HG03095 (cell line): ENCODE measurements around the gene SINHCAF.

Source experiments
- ATAC-seq: cut with Tn5 transposase; IDR thresholded peaks from one replicate; pipeline ENCODE4 v1.9.1; 2021; ENCODE audit warnings: moderate library complexity; ENCODE audit not compliant: unreplicated experiment

The SINHCAF gene

GRCh38 chr12:31337952-31338351 lies 12.0 kb upstream of the SINHCAF start:
- no peak for ATAC-seq

GRCh38 chr12:31331242-31331641 lies 5.3 kb upstream of the SINHCAF start:
- no peak for ATAC-seq

GRCh38 chr12:31326736-31327659 lies 1.0 kb upstream of the SINHCAF start:
- no peak for ATAC-seq

GRCh38 chr12:31325524-31325875 lies 450 bp downstream of the SINHCAF start:
- no peak for ATAC-seq

- no peak for ATAC-seq
These were observed 966 bp downstream of the SINHCAF start for GRCh38 chr12:31324845-31325523.

- ATAC-seq = peak; percentile 25
These were observed 1.7 kb downstream of the SINHCAF start for GRCh38 chr12:31324116-31324844.

- peak; percentile 12 for ATAC-seq
These were observed 2.4 kb downstream of the SINHCAF start for GRCh38 chr12:31323391-31324115.

- no peak for ATAC-seq
These were observed 3.1 kb downstream of the SINHCAF start for GRCh38 chr12:31322801-31323207.

GRCh38 chr12:31321897-31322228 lies 4.1 kb downstream of the SINHCAF start:
- no peak for ATAC-seq

- ATAC-seq = no peak
These were observed 4.6 kb downstream of the SINHCAF start for GRCh38 chr12:31321186-31321896.

- no peak for ATAC-seq
These were observed 7.2 kb downstream of the SINHCAF start for GRCh38 chr12:31318657-31319269.

- ATAC-seq = no peak
These were observed 8.2 kb downstream of the SINHCAF start for GRCh38 chr12:31317471-31318395.

GRCh38 chr12:31316891-31317290 lies 9.1 kb downstream of the SINHCAF start:
- no peak for ATAC-seq

- ATAC-seq = no peak
These were observed 10.0 kb downstream of the SINHCAF start for GRCh38 chr12:31315784-31316465.

- ATAC-seq = no peak
These were observed 10.8 kb downstream of the SINHCAF start for GRCh38 chr12:31315044-31315715.

- ATAC-seq = no peak
These were observed 13.5 kb downstream of the SINHCAF start for GRCh38 chr12:31312431-31312830.

- ATAC-seq = no peak
These were observed 14.2 kb downstream of the SINHCAF start for GRCh38 chr12:31311634-31312258.
